HG02678 (cell line): Measurements from ENCODE around the gene THRB.

ENCODE experiments used
- ATAC-seq: cut with Tn5 transposase; IDR thresholded peaks from one replicate; pipeline ENCODE4 v1.9.1; 2021; ENCODE audit warnings: mild to moderate bottlenecking, moderate library complexity; ENCODE audit not compliant: unreplicated experiment

THRB gene

DNA sequence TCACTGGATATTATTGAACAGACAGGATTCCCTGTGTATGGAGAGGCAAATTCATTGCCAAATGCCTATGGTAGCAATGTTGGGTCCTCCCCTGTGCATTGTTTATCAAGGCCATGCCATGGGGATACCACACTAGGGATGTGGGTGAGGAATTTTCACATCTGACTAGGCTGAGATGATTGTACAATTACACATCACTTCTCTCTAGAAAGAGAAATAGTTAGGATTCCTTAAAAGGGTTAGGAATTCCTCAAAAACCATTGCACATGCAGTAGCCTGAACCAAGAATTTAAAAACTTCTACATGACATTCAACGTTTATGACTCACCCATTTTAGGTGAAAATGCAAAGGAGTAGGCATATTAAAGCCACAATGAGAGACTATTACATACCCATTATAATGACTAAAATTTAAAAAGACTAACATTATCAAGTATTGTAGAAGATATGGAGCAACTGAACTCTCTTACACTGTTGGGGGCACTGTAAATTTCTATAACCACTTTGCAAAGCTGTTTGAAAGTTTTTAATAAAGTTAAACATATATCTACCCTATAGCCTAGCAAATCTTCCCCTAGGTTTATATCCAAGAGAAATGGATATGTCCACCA lies 175.9 kb downstream of the THRB start:
- ATAC-seq: no peak

GRCh38 chr3:24316887-24317383 lies 177.7 kb downstream of the THRB start:
- no peak for ATAC-seq

GRCh38 chr3:24315971-24316370 lies 178.7 kb downstream of the THRB start:
- no peak for ATAC-seq

GRCh38 chr3:24315356-24315755 lies 179.3 kb downstream of the THRB start:
- no peak for ATAC-seq

- no peak for ATAC-seq
Observed at GRCh38 chr3:24311881-24312280, 182.8 kb downstream of the THRB start.

GRCh38 chr3:24310887-24311286 lies 183.8 kb downstream of the THRB start:
- no peak for ATAC-seq

DNA sequence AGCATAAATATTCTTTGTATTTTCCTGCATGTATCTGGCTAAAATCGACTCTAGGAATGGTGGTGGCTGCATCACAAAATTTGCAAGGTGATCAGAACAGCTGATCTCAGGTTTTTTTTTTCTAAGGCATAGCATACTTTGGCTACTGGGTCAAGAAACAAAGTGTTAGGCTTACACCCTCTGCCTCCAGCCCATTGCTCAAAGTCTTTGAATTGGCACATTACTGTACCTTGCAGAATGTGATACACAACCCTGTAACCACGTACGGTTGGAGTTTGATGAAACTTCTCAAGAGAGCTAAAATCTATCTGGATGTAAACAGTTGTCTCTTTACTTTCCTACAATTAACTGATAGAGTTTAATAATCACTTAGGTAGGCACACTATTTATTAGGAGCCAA lies 188.1 kb downstream of the THRB start:
- ATAC-seq: no peak

DNA sequence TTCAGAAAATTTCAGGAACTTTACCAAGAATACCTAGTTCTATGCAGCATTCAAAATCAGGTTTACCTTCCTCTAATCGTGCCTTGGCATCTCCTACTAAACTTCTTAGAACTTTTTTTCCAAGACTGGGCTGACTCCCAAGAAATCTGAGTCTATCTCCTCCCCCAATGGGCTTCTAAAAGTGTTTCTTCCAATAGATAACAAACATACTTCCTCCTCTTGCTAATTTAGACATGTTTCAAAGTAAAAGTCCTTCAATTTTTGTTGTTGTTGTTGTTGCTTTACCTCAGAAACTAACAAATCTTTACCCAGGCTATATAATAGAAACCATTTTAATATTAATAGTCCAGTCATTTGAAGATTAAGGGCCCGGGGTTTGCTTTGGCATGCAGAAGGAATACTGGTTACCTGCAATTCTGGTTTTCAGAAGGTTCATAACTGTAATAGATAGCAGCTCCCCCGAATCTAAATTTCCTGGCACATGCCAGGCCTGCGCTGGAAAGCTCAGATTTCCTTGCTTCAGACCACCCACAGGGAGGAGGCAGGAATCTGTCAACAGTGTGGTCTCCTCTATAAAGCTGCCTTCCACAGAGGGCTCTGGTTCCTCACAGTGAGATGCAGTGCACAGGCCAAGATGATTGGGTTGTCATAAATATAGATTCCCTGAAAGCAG lies 188.7 kb downstream of the THRB start:
- ATAC-seq: no peak

DNA sequence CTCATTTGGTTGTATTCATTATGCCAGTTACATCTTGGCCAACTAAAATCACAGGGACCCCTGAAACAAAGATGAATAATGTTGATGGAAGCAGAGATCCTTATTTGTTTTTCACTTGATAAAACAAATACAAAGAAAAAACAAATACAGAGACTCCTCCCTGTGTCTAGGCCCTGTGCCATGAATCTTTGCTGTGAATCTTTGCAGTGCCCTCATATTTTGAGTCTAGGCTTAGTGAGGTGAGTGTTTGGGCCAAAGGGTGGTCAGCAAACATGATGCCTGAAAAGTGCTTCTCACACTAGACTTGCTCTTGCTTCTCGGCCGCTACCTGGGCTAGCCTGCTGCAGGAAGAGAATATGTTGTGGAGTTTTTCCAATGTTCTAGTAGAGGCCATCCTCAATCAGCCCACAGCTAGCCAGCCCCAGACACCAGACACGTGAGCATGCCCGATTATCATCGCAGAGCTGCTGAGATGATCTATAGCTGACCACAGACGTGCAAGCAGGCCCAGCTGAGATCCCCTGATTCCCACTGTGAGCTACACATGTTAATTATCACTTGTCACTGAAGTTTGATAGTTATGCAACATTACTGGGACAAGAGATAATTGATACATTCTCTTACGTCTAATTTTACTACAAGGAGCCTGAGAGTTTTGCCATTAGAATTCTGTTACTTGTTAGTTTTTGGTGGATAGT lies 191.4 kb downstream of the THRB start:
- no peak for ATAC-seq

DNA sequence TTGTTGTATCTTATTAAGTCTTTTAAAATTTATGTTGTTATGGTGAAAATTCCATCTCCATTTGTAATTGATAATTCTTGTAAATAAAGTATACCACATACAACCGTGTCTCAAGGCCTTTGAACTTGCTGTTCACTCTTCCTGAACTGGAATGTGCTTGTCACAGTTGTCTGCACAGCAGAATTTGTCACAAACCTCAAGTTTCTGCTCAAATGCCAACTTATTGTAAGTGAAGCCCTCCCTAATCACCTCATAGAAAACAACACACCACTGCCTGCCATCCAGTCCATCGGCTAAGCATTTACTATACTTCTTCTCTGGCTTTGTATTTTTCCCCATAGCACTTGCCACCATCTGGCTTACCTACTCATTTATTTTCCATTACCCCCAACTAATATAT lies 192.3 kb downstream of the THRB start:
- no peak for ATAC-seq

- no peak for ATAC-seq
Observed at GRCh38 chr3:24300949-24301348, 193.7 kb downstream of the THRB start.

GRCh38 chr3:24299806-24300626 lies 194.6 kb downstream of the THRB start:
- no peak for ATAC-seq

DNA sequence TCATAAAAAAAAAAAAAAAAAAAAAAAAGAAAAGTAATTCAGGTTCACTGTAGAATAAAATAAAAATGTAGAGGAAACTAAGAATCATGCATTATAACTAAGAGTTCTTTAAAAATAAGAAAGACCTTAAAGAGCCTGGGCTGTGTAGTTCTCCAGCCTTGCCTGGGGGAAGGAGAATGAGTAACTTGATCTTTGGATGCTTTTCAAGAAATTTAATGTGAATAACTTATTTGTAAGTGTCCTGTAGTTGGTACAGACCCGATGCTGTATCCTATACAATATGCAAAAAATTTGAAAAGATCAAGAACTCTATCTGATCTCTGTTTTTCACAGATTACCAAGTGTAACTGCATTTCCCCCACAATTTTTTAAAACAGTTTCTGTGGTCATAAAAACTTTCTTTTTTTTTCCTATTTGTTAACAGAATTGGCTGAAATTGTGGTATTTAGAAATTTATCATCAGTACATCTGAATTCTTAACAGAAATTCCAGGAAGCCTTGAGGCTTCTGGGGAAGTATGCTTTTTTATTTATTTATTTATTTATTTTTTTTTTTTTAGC lies 195.3 kb downstream of the THRB start:
- ATAC-seq: no peak

DNA sequence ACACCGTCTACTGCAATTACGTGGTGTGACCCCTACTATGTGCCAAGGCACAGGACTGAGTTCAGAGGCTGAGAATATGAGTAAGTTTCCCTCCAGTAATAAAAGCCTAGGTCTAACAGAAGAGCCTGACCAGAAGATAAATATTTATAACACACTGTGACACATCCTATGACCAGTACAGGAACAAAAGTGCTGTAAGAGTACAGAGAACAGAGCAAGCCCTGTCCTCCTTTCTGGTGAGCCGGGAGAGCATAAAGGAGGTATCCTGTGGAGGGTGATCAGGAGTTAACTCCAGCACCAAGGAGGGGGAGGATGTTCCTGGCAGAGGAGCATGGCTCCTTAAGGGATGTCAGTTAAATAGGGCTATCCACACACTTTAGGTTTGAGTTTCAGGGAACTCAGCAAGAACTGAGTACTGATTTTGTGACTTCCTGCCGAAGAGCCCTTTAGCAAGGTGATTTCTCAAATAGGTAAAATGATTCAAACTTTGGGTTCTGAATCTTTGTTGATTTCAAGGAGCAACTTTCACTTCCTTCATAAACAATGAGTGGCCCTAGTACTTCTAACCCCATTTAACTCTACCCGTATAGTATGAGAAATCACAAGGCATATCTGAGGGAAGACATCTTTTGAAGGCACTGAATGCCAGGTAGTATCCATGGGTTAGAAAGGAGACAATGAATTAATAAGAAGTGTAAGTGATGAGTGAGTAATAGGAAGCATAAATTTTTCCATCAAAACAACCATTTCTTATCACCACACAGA lies 198.0 kb downstream of the THRB start:
- ATAC-seq: no peak

- ATAC-seq: no peak
Observed at GRCh38 chr3:24294150-24294549, 200.5 kb downstream of the THRB start.

DNA sequence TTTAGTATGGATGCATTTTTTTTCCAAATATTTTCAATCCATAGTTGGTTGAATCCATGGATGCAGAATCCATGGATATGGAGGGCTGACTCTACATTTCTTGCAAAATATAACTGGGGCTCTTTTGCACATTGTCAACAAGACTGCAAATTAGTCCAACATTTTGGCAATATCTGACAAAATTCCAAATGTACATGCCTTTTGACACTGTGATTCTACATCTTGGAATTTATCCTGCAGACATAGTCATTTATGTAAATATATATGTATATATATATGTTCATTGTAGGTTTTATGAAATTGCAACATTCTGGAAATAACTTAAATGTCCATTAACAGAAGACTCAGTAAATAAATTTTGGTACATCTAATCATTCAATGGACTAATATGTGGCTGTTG lies 203.0 kb downstream of the THRB start:
- ATAC-seq: no peak

GRCh38 chr3:24290596-24290995 lies 204.1 kb downstream of the THRB start:
- ATAC-seq: no peak

DNA sequence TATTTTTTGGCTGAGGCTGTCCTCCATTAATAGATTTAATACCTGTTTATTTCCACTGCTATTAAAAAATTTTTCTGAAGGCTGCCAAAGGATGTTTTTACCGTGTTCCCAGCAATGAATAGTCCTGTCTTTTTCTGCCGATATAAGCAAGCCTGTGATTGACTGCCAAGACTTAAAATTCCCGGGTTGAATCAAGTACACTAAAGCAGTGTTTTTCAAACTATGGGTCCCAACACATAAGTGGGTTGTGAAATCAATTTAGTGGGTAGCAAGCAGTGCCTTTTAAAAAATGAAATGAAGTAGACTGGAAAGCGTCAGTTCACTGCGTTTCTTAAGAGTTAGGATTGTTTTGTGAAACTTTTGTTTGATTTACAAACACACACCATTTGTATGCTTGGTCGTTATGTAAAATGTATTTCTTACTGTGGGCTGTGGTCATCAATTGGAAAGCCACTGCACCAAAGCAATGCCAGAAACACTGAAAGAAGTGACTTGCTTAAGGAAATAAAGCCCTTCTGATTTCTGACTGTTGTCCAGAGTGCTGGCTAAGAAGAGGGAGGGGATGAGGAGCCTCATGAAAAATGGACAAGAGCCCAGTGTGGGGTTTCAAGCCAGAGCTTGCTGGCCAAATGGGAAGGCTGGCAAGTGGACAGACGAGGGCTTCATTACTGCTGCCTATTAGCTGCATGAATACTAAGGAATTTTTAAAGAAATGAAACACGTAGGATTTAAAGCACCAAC lies 206.0 kb downstream of the THRB start:
- no peak for ATAC-seq

- no peak for ATAC-seq
Observed at GRCh38 chr3:24287755-24288450, 206.7 kb downstream of the THRB start.
